GM12878 (cell line): Measurements from ENCODE around the gene TMPRSS11D. TPM values are rescaled to one million over a fixed set of nuclear protein-coding genes. Genes with fewer than 3 reads are reported as not detected.

Source experiments
- ATAC-seq: fragments of 200-7000 bp; cut with Tn5 transposase; 3 replicates; pipeline ENCODE4 v1.9.1; 2020; ENCODE audit warnings: mild to moderate bottlenecking, moderate library complexity
- BruUV-seq: library from RNA; stranded (reverse); fragments of 400-500 nt; replicated peaks from 2 replicates; lab custom pipeline; 2021; lab: Mats Ljungman, UMichigan
- CTCF ChIA-PET: fragments of 300-600 bp; sonication (Branson Sonifier 250); formaldehyde crosslinking; extraction: SDS; loops from one replicate; lab custom pipeline; 2021; ENCODE audit warnings: inconsistent platforms; lab: Yijun Ruan, JAX
- POLR2A ChIA-PET: fragments of 350-600 bp; formaldehyde crosslinking; extraction: SDS; loops from one replicate; lab custom pipeline; 2021; ENCODE audit warnings: inconsistent platforms; lab: Charles Lee
- RAD21 ChIA-PET: fragments of 300-600 bp; sonication (Branson Sonifier 250); formaldehyde crosslinking; loops from one replicate; lab custom pipeline; 2023; ENCODE audit warnings: antibody characterized with exemption; ENCODE audit not compliant: unreplicated experiment; lab: Charles Lee
- SMC1A ChIA-PET: fragments of 300-600 bp; sonication (Branson Sonifier 250); formaldehyde crosslinking; loops from one replicate; lab custom pipeline; 2023; ENCODE audit not compliant: unreplicated experiment, uncharacterized antibody; lab: Charles Lee
- DNase-seq: peaks from one replicate; pipeline ENCODE4 v3.0.0-alpha.2; 2011; ENCODE audit warnings: low read depth, low spot score
- FAIRE-seq: peaks from 3 replicates; lab custom pipeline; 2011; peaks lifted over from hg19 to GRCh38; lab: Jason Lieb, UNC
- H2AFZ ChIP-seq: 2 replicates; pipeline ENCODE4 v1.6.0; 2011; ENCODE audit warnings: low read depth, low read length, control low read depth; ENCODE audit not compliant: control insufficient read depth
- H3K27ac ChIP-seq: 2 replicates; pipeline ENCODE4 v1.5.1; 2011; ENCODE audit warnings: control low read depth; ENCODE audit not compliant: control insufficient read depth, insufficient read depth
- H3K27me3 ChIP-seq, 2 experiments: replicated peaks in 1 of 2; 2 replicates each; pipeline versions ENCODE4 v1.6.0 to v1.6.1; 2011; ENCODE audit warnings: low read length in 1 of 2; ENCODE audit not compliant: control insufficient read depth in 2 of 2, insufficient read depth in 2 of 2
- H3K36me3 ChIP-seq, 2 experiments: 2 replicates each; pipeline ENCODE4 v1.5.1; 2011; ENCODE audit warnings: low read length in 1 of 2; ENCODE audit not compliant: control insufficient read depth in 2 of 2, insufficient read depth in 2 of 2
- H3K4me1 ChIP-seq: 2 replicates; pipeline ENCODE4 v1.6.1; 2011; ENCODE audit warnings: mild to moderate bottlenecking, low read length, moderate library complexity, mixed read lengths; ENCODE audit not compliant: control insufficient read depth, insufficient read depth
- H3K4me2 ChIP-seq: 2 replicates; pipeline ENCODE4 v1.6.0; 2011; ENCODE audit warnings: control low read depth; ENCODE audit not compliant: control insufficient read depth, insufficient read depth
- H3K4me3 ChIP-seq: fragments of 200-600 bp; sonication (generic); 2 replicates; pipeline ENCODE4 v1.5.1; 2016
- H3K79me2 ChIP-seq: 2 replicates; pipeline ENCODE4 v1.6.0; 2011; ENCODE audit warnings: low read length; ENCODE audit not compliant: control insufficient read depth, insufficient read depth
- H3K9ac ChIP-seq: 2 replicates; pipeline ENCODE4 v1.8.0; 2011; ENCODE audit warnings: low read length, control low read depth, mixed read lengths; ENCODE audit not compliant: control insufficient read depth, insufficient read depth
- H3K9me3 ChIP-seq: replicated peaks from 3 replicates; pipeline ENCODE4 v1.5.1; 2011; ENCODE audit warnings: mild to moderate bottlenecking, low read length; ENCODE audit not compliant: control insufficient read depth, insufficient read depth
- H4K20me1 ChIP-seq: 2 replicates; pipeline ENCODE4 v1.6.0; 2011; ENCODE audit not compliant: control insufficient read depth, insufficient read depth
- ASH2L ChIP-seq: fragments of 300-600, 200-600 bp; sonication (generic); IDR thresholded peaks from 2 replicates; pipeline ENCODE4 v1.6.1; 2017; ENCODE audit warnings: low read depth, mild to moderate bottlenecking, borderline replicate concordance
- CREM ChIP-seq: IDR thresholded peaks from 2 replicates; pipeline ENCODE4 v1.6.1; 2014; ENCODE audit warnings: antibody characterized with exemption, low read depth
- EP300 ChIP-seq, 2 experiments: fragments of 150-350 bp in 1 of 2; IDR thresholded peaks; 2 replicates each; pipeline ENCODE4 v1.6.1; 2011 to 2012; ENCODE audit warnings: low read depth in 2 of 2, low read length in 2 of 2, borderline replicate concordance in 1 of 2, improper control_type of control experiment in 1 of 2, inconsistent platforms in 1 of 2; ENCODE audit not compliant: control insufficient read depth in 1 of 2
- FOXK2 ChIP-seq: fragments of 450-650 bp; IDR thresholded peaks from 2 replicates; pipeline ENCODE4 v1.6.1; 2017; ENCODE audit warnings: mild to moderate bottlenecking, moderate library complexity
- IKZF1 ChIP-seq: fragments of 450-650 bp; conservative IDR thresholded peaks from 2 replicates; pipeline ENCODE4 v1.6.1; 2017; ENCODE audit warnings: antibody characterized with exemption, mild to moderate bottlenecking
- NFYA ChIP-seq: IDR thresholded peaks from 2 replicates; pipeline ENCODE4 v1.6.1; 2011; ENCODE audit warnings: low read depth, mild to moderate bottlenecking, low read length, improper control_type of control experiment, borderline replicate concordance
- RFX5 ChIP-seq: IDR thresholded peaks from 2 replicates; pipeline ENCODE4 v1.6.1; 2011; ENCODE audit warnings: low read depth, low read length, improper control_type of control experiment
- SMAD1 ChIP-seq: fragments of 450-650 bp; IDR thresholded peaks from 2 replicates; pipeline ENCODE4 v1.6.1; 2018; ENCODE audit warnings: mild to moderate bottlenecking, low read depth; ENCODE audit not compliant: partially characterized antibody
- TCF12 ChIP-seq: IDR thresholded peaks from 2 replicates; pipeline ENCODE4 v1.6.1; 2011; ENCODE audit warnings: low read depth, mild to moderate bottlenecking, low read length
- TCF7 ChIP-seq: IDR thresholded peaks from 2 replicates; pipeline ENCODE4 v1.6.1; 2014; ENCODE audit warnings: antibody characterized with exemption, borderline replicate concordance
- ZNF217 ChIP-seq: fragments of 450-650 bp; IDR thresholded peaks from 2 replicates; pipeline ENCODE4 v1.6.1; 2017; ENCODE audit warnings: antibody characterized with exemption, mild to moderate bottlenecking
- ZNF622 ChIP-seq: fragments of 450-650 bp; IDR thresholded peaks from 2 replicates; pipeline ENCODE4 v1.6.1; 2017; ENCODE audit warnings: mild to moderate bottlenecking, inconsistent platforms
- WGBS: methylation state at CpG from one replicate; pipeline ENCODE4 v1.1.6; 2016; ENCODE audit warnings: low lambda C conversion rate; ENCODE audit not compliant: insufficient replicate concordance, insufficient coverage; ENCODE audit errors: missing lambda C conversion rate; 5-methylcytosine and 5-hydroxymethylcytosine counted together
- in situ Hi-C: fragments of 300-500 bp; cut with MboI; formaldehyde crosslinking; loops from 9 replicates; pipeline ENCODE4 v1.14.3; 2018; ENCODE audit warnings: mixed read lengths
- intact Hi-C: fragments of 100-400 bp; cut with micrococcal nuclease; formaldehyde crosslinking; loops from one replicate; pipeline ENCODE4 v1.14.2; 2022; ENCODE audit not compliant: unreplicated experiment
- polyA plus RNA-seq, 11 experiments: library from polyadenylated mRNA; depleted of rRNA in 4 of 11; unstranded in 6 of 11; stranded (reverse) in 5 of 11; fragments of >200 nt; fragmentation: Nextera tagmentation in 4 of 11; fragmentation: Illumina TruSeq in 1 of 11; extraction: Ambion mirVana in 4 of 11; extraction: Trizol in 1 of 11; gene quantifications; 1 replicate in 1 of 11; 2 replicates in 10 of 11; pipeline versions ENCODE4 v1.2.1 to v1.2.3, GENCODE V29; 2011 to 2016; ENCODE audit warnings: inconsistent platforms in 2 of 11, missing spikeins in 2 of 11, low read depth in 1 of 11
- total RNA-seq, 4 experiments: library from RNA; depleted of rRNA in 3 of 4; stranded (reverse); fragments of >200 nt in 3 of 4; fragmentation: Illumina TruSeq in 1 of 4; extraction: Trizol in 1 of 4; gene quantifications; 2 replicates each; pipeline versions ENCODE4 v1.2.1 to v1.2.3, GENCODE V29; 2013 to 2021
- TF ChIP-seq, protein P1 (sequence below): fragments of 450-650 bp; IDR thresholded peaks from 2 replicates; pipeline ENCODE4 v1.6.1; 2017; ENCODE audit warnings: mild to moderate bottlenecking, moderate library complexity
- TF ChIP-seq, protein P2 (sequence below): IDR thresholded peaks from 2 replicates; pipeline ENCODE4 v1.6.1; 2012; ENCODE audit warnings: improper control_type of control experiment, low read depth, low read length; ENCODE audit not compliant: insufficient replicate concordance
- TF ChIP-seq, protein P3 (sequence below): IDR thresholded peaks from 2 replicates; pipeline ENCODE4 v1.6.1; 2011; ENCODE audit warnings: low read depth, mild to moderate bottlenecking, low read length, moderate library complexity, borderline replicate concordance; ENCODE audit errors: extremely low read depth

The TMPRSS11D gene
- total and polyA plus RNA-seq, 10 of the 15 experiments (the other 5 are each of a cell fraction or from before 2014, with no cell fraction given) = not detected

DNA sequence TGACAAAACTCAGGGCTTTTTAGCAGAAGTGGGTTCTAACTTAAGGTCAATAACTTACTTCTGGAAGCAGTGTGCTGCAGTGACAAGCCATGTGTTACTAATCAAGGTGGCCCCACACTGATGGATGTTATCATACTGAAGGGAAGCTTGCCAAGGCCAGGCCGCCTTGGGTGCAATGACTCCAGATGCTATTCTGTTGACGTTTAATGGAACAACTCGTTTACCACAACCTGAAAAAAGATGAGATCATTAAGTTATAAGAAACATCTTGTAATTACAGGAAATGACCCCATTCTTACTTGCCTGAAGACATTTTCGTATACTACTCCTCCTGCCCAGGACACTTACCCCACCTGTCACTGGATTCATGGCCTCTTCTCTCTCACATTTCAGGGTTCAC lies 38.9 kb upstream of the TMPRSS11D start:
- DNase-seq (no peak), FAIRE-seq (no peak), ATAC-seq (no peak)
- WGBS = 52% methylated on average over 4 of the region's 4 CpGs
- Histone ChIP-seq H3K9ac (no peak overlapping the region), H3K4me2 (no peak overlapping the region), H3K9me3 (no peaks in the 10 kb centered on the region), H2AFZ (no peak overlapping the region), H3K79me2 (no peaks in the 10 kb centered on the region), H3K4me3 (no peak overlapping the region), H3K36me3 (no peaks in the 10 kb centered on the region), H3K27me3 (no peaks in the 10 kb centered on the region), H3K4me1 (no peaks in the 10 kb centered on the region), H4K20me1 (no peaks in the 10 kb centered on the region), H3K27ac (no peak overlapping the region)
- intact Hi-C loops (no loop called here), in situ Hi-C loops (no loop called here)
- TF ChIP-seq TCF7 (no peak), RFX5 (no peak), ZNF217 (no peak), SMAD1 (no peak), TCF12 (no peak), ZNF622 (no peak), EP300 (IDR thresholded peaks at IDR 0.05; ENCODE audit: borderline replicate concordance in 1 of 2, control insufficient read depth in 1 of 2, low read depth in 2 of 2, low read length in 2 of 2) (no peak), FOXK2 (no peak), CREM (no peak), IKZF1 (no peak), NFYA (no peak), ASH2L (no peak)
- TF ChIP-seq, protein P1, sequence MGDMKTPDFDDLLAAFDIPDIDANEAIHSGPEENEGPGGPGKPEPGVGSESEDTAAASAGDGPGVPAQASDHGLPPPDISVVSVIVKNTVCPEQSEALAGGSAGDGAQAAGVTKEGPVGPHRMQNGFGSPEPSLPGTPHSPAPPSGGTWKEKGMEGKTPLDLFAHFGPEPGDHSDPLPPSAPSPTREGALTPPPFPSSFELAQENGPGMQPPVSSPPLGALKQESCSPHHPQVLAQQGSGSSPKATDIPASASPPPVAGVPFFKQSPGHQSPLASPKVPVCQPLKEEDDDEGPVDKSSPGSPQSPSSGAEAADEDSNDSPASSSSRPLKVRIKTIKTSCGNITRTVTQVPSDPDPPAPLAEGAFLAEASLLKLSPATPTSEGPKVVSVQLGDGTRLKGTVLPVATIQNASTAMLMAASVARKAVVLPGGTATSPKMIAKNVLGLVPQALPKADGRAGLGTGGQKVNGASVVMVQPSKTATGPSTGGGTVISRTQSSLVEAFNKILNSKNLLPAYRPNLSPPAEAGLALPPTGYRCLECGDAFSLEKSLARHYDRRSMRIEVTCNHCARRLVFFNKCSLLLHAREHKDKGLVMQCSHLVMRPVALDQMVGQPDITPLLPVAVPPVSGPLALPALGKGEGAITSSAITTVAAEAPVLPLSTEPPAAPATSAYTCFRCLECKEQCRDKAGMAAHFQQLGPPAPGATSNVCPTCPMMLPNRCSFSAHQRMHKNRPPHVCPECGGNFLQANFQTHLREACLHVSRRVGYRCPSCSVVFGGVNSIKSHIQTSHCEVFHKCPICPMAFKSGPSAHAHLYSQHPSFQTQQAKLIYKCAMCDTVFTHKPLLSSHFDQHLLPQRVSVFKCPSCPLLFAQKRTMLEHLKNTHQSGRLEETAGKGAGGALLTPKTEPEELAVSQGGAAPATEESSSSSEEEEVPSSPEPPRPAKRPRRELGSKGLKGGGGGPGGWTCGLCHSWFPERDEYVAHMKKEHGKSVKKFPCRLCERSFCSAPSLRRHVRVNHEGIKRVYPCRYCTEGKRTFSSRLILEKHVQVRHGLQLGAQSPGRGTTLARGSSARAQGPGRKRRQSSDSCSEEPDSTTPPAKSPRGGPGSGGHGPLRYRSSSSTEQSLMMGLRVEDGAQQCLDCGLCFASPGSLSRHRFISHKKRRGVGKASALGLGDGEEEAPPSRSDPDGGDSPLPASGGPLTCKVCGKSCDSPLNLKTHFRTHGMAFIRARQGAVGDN = no peak
- TF ChIP-seq, protein P2, sequence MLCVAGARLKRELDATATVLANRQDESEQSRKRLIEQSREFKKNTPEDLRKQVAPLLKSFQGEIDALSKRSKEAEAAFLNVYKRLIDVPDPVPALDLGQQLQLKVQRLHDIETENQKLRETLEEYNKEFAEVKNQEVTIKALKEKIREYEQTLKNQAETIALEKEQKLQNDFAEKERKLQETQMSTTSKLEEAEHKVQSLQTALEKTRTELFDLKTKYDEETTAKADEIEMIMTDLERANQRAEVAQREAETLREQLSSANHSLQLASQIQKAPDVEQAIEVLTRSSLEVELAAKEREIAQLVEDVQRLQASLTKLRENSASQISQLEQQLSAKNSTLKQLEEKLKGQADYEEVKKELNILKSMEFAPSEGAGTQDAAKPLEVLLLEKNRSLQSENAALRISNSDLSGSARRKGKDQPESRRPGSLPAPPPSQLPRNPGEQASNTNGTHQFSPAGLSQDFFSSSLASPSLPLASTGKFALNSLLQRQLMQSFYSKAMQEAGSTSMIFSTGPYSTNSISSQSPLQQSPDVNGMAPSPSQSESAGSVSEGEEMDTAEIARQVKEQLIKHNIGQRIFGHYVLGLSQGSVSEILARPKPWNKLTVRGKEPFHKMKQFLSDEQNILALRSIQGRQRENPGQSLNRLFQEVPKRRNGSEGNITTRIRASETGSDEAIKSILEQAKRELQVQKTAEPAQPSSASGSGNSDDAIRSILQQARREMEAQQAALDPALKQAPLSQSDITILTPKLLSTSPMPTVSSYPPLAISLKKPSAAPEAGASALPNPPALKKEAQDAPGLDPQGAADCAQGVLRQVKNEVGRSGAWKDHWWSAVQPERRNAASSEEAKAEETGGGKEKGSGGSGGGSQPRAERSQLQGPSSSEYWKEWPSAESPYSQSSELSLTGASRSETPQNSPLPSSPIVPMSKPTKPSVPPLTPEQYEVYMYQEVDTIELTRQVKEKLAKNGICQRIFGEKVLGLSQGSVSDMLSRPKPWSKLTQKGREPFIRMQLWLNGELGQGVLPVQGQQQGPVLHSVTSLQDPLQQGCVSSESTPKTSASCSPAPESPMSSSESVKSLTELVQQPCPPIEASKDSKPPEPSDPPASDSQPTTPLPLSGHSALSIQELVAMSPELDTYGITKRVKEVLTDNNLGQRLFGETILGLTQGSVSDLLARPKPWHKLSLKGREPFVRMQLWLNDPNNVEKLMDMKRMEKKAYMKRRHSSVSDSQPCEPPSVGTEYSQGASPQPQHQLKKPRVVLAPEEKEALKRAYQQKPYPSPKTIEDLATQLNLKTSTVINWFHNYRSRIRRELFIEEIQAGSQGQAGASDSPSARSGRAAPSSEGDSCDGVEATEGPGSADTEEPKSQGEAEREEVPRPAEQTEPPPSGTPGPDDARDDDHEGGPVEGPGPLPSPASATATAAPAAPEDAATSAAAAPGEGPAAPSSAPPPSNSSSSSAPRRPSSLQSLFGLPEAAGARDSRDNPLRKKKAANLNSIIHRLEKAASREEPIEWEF = no peak
- TF ChIP-seq, protein P3, sequence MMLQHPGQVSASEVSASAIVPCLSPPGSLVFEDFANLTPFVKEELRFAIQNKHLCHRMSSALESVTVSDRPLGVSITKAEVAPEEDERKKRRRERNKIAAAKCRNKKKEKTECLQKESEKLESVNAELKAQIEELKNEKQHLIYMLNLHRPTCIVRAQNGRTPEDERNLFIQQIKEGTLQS = no peak
- SMC1A ChIA-PET = no interaction called here
- POLR2A ChIA-PET = no interaction called here
- CTCF ChIA-PET = no interaction called here
- BruUV-seq = no TSS peak
- RAD21 ChIA-PET = no interaction called here
